Stomach (tissue), 9 donors: ENCODE measurements around the gene AKAP13. TPM values are rescaled to one million over a fixed set of nuclear protein-coding genes. Genes with fewer than 3 reads are reported as not detected.
"Not testable (repeated sequence)": the region's sequence is repeated elsewhere in the genome, so short reads cannot be mapped to it uniquely, and the experiment has no call there.

Experiments used
- DNase-seq, 2 donors: peaks; one replicate each; pipeline versions ENCODE4 v3.0.0 to v3.0.0-alpha.2; 2013 to 2019
- H3K27ac ChIP-seq, 5 donors: fragments of 200-600 bp in 4 of 5; sonication (generic) in 4 of 5; one replicate each; pipeline ENCODE4 v1.5.1; 2013 to 2019; ENCODE audit warnings: mild to moderate bottlenecking in 1 of 5, moderate library complexity in 1 of 5
- H3K27me3 ChIP-seq, 3 donors: fragments of 200-600 bp; sonication (generic); one replicate each; pipeline ENCODE4 v1.5.1; 2017 to 2019; ENCODE audit warnings: mixed run types in 1 of 3
- H3K36me3 ChIP-seq, 4 donors: fragments of 200-600 bp; sonication (generic); 1 replicate in 3 of 4; 2 replicates in 1 of 4; pipeline ENCODE4 v1.5.1; 2016 to 2019
- H3K4me1 ChIP-seq, 4 donors: fragments of 200-600 bp; sonication (generic); one replicate each; pipeline ENCODE4 v1.5.1; 2016 to 2019
- H3K4me3 ChIP-seq, 4 donors: fragments of 200-600 bp; sonication (generic) in 3 of 4; one replicate each; pipeline ENCODE4 v1.5.1; 2016 to 2019; ENCODE audit warnings: mild to moderate bottlenecking in 1 of 4
- H3K9me3 ChIP-seq, 4 donors: fragments of 200-600 bp; sonication (generic); one replicate each; pipeline ENCODE4 v1.5.1; 2016 to 2019
- EP300 ChIP-seq: sonication (generic); formaldehyde crosslinking; IDR thresholded peaks from one replicate; pipeline ENCODE4 v1.6.1; 2017; ENCODE audit warnings: antibody characterized with exemption
- POLR2A ChIP-seq, 4 donors: fragments of 450-650 bp; IDR thresholded peaks; one replicate each; pipeline ENCODE4 v1.6.1; 2016; ENCODE audit warnings: antibody characterized with exemption in 4 of 4, control low read depth in 2 of 4, mild to moderate bottlenecking in 1 of 4, moderate library complexity in 1 of 4
- POLR2AphosphoS5 ChIP-seq, 3 donors: sonication (generic); formaldehyde crosslinking; IDR thresholded peaks; one replicate each; pipeline ENCODE4 v1.6.1; 2016; ENCODE audit warnings: antibody characterized with exemption in 3 of 3
- WGBS, 5 donors: extraction: QIAGEN DNeasy Blood & Tissue Kit in 3 of 5; methylation state at CpG; one replicate each; pipeline versions ENCODE4 v1.1.5 to v1.1.7; 2013 to 2018; 5-methylcytosine and 5-hydroxymethylcytosine counted together
- intact Hi-C: fragments of 100-400 bp; cut with DNase I; formaldehyde crosslinking; loops from one replicate; pipeline ENCODE4 v1.15.1; 2023; ENCODE audit warnings: low total_unique reads
- polyA plus RNA-seq, 3 donors: library from polyadenylated mRNA; stranded (reverse); fragments of 200-250 nt; gene quantifications; one replicate each; pipeline ENCODE4 v1.2.3, GENCODE V29; 2013
- total RNA-seq, 5 donors: library from RNA; depleted of rRNA; stranded (reverse); fragments of >200 nt; gene quantifications; one replicate each; pipeline versions ENCODE4 v1.1.0 to v1.2.3, GENCODE V29; 2014 to 2016
- TF ChIP-seq, protein P1 (sequence below), 7 experiments: fragments of 450-650 bp in 4 of 7; fragments of 200-600 bp in 3 of 7; sonication (generic) in 3 of 7; IDR thresholded peaks; one replicate each; pipeline ENCODE4 v1.5.1; 2016 to 2019; ENCODE audit warnings: antibody characterized with exemption in 7 of 7, control low read depth in 2 of 7, mild to moderate bottlenecking in 1 of 7
- donor health status: healthy with polysubstance abuse.
- donor health status: Bipolar disorder and iron deficiency.
- donor health status: healthy.

The AKAP13 gene
- total and polyA plus RNA-seq, 8 donors, result 33.1 to 395 (median 138) TPM

DNA sequence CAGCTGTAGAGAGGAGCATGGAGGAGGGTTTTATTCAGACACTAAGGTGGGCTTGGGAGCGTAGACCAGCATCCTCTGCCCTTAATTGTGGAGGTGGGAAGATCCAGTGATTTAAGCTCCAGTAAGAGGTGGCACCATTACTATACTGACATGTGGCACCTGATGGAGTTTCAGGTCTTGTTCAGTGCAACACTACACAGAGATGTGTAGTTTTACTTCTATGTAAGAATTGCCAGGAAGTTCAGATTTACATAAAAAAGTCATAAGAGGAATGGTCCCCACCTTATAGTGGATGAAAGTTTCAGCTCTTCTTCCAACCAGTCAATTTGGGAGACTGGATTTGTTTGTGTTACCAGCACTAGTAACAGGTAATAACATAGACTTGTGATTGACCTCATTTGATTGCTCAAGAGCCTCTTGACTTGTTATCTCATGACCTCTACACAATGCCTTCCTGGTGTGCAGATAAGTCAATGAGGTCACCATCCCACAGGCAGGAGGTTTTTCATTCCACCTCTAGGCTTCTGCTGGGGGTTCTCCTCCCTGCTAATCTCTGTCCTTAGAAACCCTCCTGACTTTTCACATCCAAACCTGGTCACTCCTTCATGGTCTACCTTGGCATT is 33.8 kb upstream of the AKAP13 start:
- intact Hi-C loops, H3K27ac ChIP-seq, H3K9me3 ChIP-seq, H3K27me3 ChIP-seq, H3K36me3 ChIP-seq, H3K4me3 ChIP-seq: not testable (repeated sequence)
- DNase-seq, result peak in 1 of 2 donors; percentile 50
- WGBS, 5 donors, result 85 to 100% (median 100%) methylated on average over 1 of the region's 1 CpG
- TF ChIP-seq POLR2AphosphoS5 (IDR thresholded peaks at IDR 0.05), result peak in 1 of 3 donors; percentile 37
- H3K4me1 ChIP-seq, result peaks cover 0 to 30% (median 0%) of the 10 kb centered on the region in 4 donors

- not testable (repeated sequence) for DNase-seq
- WGBS, 5 donors, result 82 to 90% (median 83%) methylated on average over 5 of the region's 5 CpGs
Measured at GRCh38 chr15:85347264-85348047, 32.9 kb upstream of the AKAP13 start.

GRCh38 chr15:85348048-85348766 is 32.2 kb upstream of the AKAP13 start:
- H3K27ac ChIP-seq, intact Hi-C loops: not testable (repeated sequence)

More at GRCh38 chr15:85347264-85348047, 32.9 kb upstream of the AKAP13 start:
- H3K9me3 ChIP-seq, H3K4me3 ChIP-seq, H3K27ac ChIP-seq, intact Hi-C loops, H3K27me3 ChIP-seq, H3K36me3 ChIP-seq: not testable (repeated sequence)
- peaks cover 0 to 30% (median 0%) of the 10 kb centered on the region in 4 donors for H3K4me1 ChIP-seq

DNA sequence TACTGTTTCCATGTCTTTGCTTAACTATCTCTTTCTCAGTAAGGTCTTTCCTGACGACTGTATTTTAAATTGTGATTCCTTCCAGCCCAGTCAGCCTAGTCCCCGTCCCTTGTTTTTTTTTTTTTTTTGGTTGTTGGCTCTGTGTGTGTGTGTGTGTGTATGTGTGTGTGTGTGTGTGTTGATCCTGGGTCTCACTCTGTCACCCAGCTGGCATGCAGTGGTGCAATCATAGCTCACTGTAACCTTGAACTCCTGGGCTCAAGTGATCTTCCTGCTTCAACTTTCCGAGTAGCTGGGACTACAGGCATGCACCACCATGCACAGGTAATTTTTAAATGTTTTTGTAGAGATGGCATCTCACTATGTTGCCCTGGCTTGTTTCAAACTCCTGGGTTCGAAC is 31.3 kb upstream of the AKAP13 start:
- H3K4me3 ChIP-seq, DNase-seq, H3K36me3 ChIP-seq, H3K27ac ChIP-seq, H3K27me3 ChIP-seq, H3K9me3 ChIP-seq, intact Hi-C loops: not testable (repeated sequence)
- H3K4me1 ChIP-seq, result peaks cover 0 to 18% (median 0%) of the 10 kb centered on the region in 4 donors
- WGBS, 5 donors, result 74 to 90% (median 83%) methylated on average over 4 of the region's 4 CpGs

More at GRCh38 chr15:85348048-85348766, 32.2 kb upstream of the AKAP13 start:
- not testable (repeated sequence) for H3K9me3 ChIP-seq, H3K36me3 ChIP-seq, DNase-seq, H3K4me3 ChIP-seq, H3K27me3 ChIP-seq
- H3K4me1 ChIP-seq, result peaks cover 0 to 27% (median 0%) of the 10 kb centered on the region in 4 donors
- WGBS, 5 donors, result 84 to 91% (median 89%) methylated on average over 5 to 8 of the region's 8 CpGs

- WGBS, 5 donors, result 82 to 96% (median 90%) methylated on average over 3 of the region's 3 CpGs
- no peak for DNase-seq
- peaks cover 0 to 10% (median 0%) of the 10 kb centered on the region in 4 donors for H3K4me1 ChIP-seq
- no peaks in the 10 kb centered on the region for H3K9me3 ChIP-seq
- no peaks in the 10 kb centered on the region for H3K27me3 ChIP-seq
- intact Hi-C loops, result no loop called here
- no peak overlapping the region for H3K4me3 ChIP-seq
- no peak overlapping the region for H3K27ac ChIP-seq
- H3K36me3 ChIP-seq, result no peaks in the 10 kb centered on the region
- TF ChIP-seq, protein P1, sequence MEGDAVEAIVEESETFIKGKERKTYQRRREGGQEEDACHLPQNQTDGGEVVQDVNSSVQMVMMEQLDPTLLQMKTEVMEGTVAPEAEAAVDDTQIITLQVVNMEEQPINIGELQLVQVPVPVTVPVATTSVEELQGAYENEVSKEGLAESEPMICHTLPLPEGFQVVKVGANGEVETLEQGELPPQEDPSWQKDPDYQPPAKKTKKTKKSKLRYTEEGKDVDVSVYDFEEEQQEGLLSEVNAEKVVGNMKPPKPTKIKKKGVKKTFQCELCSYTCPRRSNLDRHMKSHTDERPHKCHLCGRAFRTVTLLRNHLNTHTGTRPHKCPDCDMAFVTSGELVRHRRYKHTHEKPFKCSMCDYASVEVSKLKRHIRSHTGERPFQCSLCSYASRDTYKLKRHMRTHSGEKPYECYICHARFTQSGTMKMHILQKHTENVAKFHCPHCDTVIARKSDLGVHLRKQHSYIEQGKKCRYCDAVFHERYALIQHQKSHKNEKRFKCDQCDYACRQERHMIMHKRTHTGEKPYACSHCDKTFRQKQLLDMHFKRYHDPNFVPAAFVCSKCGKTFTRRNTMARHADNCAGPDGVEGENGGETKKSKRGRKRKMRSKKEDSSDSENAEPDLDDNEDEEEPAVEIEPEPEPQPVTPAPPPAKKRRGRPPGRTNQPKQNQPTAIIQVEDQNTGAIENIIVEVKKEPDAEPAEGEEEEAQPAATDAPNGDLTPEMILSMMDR (IDR thresholded peaks at IDR 0.05), result no peak
- TF ChIP-seq POLR2A (IDR thresholded peaks at IDR 0.05) (no peak), EP300 (no peak), POLR2AphosphoS5 (IDR thresholded peaks at IDR 0.05) (no peak)
Measured at GRCh38 chr15:85350395-85350794, 30.0 kb upstream of the AKAP13 start.

DNA sequence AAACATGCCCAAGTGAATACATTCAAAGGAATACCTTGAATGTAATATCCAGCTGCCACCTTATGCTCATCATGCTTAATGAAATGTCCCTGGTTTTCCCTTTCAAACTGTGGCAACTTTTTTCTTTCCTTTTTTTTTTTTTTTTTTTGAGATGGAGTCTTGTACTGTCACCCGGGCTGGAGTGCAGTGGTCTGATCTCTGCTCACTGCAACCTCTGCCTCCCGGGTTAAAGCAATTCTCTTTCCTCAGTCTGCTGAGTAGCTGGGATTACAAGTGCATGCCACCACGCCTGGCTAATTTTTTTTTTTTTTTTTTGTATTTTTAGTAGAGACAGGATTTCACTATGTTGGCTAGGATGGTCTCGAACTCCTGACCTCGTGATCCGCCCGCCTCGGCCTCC is 28.9 kb upstream of the AKAP13 start:
- DNase-seq, H3K4me1 ChIP-seq, H3K9me3 ChIP-seq, H3K4me3 ChIP-seq, H3K36me3 ChIP-seq, intact Hi-C loops, H3K27ac ChIP-seq, H3K27me3 ChIP-seq: not testable (repeated sequence)
- 83 to 95% (median 89%) methylated on average over 8 of the region's 8 CpGs for WGBS, 5 donors
